Common myeloid progenitor, CD34-positive (primary cell): ENCODE results near the gene CHMP1A.

ENCODE experiments used
- CTCF ChIA-PET: fragments of 350-600 bp; sonication (Branson Sonifier 250); formaldehyde crosslinking; loops from one replicate; lab custom pipeline; 2021; ENCODE audit warnings: antibody characterized with exemption; lab: Charles Lee
- POLR2A ChIA-PET: fragments of 350-600 bp; sonication (Branson Sonifier 250); formaldehyde crosslinking; loops from one replicate; lab custom pipeline; 2021; ENCODE audit warnings: antibody characterized with exemption; lab: Charles Lee
- DNase-seq, 3 donors: peaks; one replicate each; pipeline versions ENCODE4 v3.0.0 to v3.0.0-alpha.2; 2013
- H3K27ac ChIP-seq, 2 experiments: 1 replicate in 1 of 2; 2 replicates in 1 of 2; pipeline ENCODE4 v1.7.0; 2013; ENCODE audit warnings: inconsistent platforms in 2 of 2, low read length in 2 of 2, mild to moderate bottlenecking in 2 of 2, low read depth in 1 of 2, moderate library complexity in 1 of 2; ENCODE audit not compliant: severe bottlenecking in 2 of 2, insufficient read depth in 1 of 2, poor library complexity in 1 of 2
- H3K27me3 ChIP-seq, 5 experiments: replicated peaks in 2 of 5; 1 replicate in 3 of 5; 2 replicates in 2 of 5; pipeline versions ENCODE4 v1.6.1 to v1.7.0; 2013; ENCODE audit warnings: low read length in 4 of 5, mild to moderate bottlenecking in 2 of 5, moderate library complexity in 2 of 5, inconsistent platforms in 1 of 5; ENCODE audit not compliant: insufficient read depth in 5 of 5, control insufficient read depth in 4 of 5
- H3K36me3 ChIP-seq, 4 experiments: 1 replicate in 2 of 4; 2 replicates in 2 of 4; pipeline versions ENCODE4 v1.6.1 to v1.7.0; 2013; ENCODE audit warnings: low read length in 3 of 4, control low read depth in 1 of 4, mild to moderate bottlenecking in 1 of 4; ENCODE audit not compliant: control insufficient read depth in 4 of 4, insufficient read depth in 4 of 4
- H3K4me1 ChIP-seq, 4 experiments: 1 replicate in 3 of 4; 2 replicates in 1 of 4; pipeline versions ENCODE4 v1.6.1 to v1.7.1; 2013; ENCODE audit warnings: low read length in 3 of 4, mild to moderate bottlenecking in 3 of 4, control low read depth in 1 of 4, inconsistent platforms in 1 of 4, moderate library complexity in 1 of 4; ENCODE audit not compliant: control insufficient read depth in 4 of 4, insufficient read depth in 4 of 4; ENCODE audit errors: control extremely low read depth in 1 of 4
- H3K4me3 ChIP-seq, 7 experiments: 1 replicate in 4 of 7; 2 replicates in 3 of 7; pipeline versions ENCODE4 v1.5.1 to v1.7.0; 2013; ENCODE audit warnings: mild to moderate bottlenecking in 7 of 7, low read length in 6 of 7, moderate library complexity in 6 of 7, inconsistent platforms in 2 of 7, low read depth in 2 of 7, control low read depth in 1 of 7; ENCODE audit not compliant: insufficient read depth in 4 of 7, control insufficient read depth in 1 of 7; ENCODE audit errors: extremely low read depth in 1 of 7
- H3K9me3 ChIP-seq, 5 experiments: 1 replicate in 4 of 5; 2 replicates in 1 of 5; pipeline versions ENCODE4 v1.6.1 to v1.7.1; 2013; ENCODE audit warnings: low read length in 4 of 5, mild to moderate bottlenecking in 2 of 5, inconsistent platforms in 1 of 5, low read depth in 1 of 5, moderate library complexity in 1 of 5; ENCODE audit not compliant: control insufficient read depth in 4 of 5, insufficient read depth in 2 of 5; ENCODE audit errors: control extremely low read depth in 1 of 5
- WGBS: methylation state at CpG from one replicate; pipeline ENCODE4 v1.1.5; 2013; ENCODE audit not compliant: insufficient coverage; 5-methylcytosine and 5-hydroxymethylcytosine counted together

Gene CHMP1A

DNA sequence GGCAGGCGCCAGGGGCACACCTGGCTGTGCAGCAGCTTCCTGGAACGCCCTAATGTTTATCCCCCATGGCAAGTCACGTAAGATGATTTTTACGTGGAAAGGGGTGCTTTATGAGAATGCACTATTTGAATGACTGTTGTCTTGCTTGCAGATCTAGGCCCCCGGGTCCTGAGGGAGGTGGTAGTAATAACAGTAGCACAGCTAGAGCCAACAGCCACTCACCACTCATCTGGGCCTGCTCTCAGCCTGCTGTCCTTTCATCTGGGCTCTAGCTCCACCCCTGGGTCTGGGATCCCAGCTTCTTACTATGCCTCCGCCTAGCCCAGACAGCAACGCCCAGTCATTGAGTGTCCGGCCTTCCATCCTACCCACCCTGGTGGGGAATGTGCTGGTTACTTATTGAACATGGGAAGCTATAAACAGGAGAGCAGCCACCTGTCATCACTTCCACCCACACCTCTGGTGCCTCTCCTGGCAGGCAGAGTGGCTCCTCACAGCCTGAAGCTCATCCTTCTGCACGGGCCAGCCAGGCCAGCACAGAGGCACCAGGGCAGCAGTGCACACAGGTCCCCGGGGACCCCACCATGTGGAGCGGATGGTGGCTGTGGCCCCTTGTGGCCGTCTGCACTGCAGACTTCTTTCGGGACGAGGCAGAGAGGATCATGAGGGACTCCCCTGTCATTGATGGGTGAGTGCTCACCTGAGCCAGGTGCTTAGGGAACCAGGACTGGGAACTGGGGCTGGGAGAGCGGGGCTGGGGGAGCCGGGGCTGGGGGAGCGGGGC lies 27.5 kb downstream of the CHMP1A start:
- peaks cover 0 to 8% (median 0%) of the 10 kb centered on the region in 5 experiments for H3K9me3 ChIP-seq
- H3K27ac ChIP-seq = no peak overlapping the region
- POLR2A ChIA-PET = no interaction called here
- no peaks in the 10 kb centered on the region for H3K4me1 ChIP-seq
- no peaks in the 10 kb centered on the region for H3K36me3 ChIP-seq
- peaks cover 0 to 6% (median 0%) of the 10 kb centered on the region in 5 experiments for H3K27me3 ChIP-seq
- CTCF ChIA-PET = interaction anchor here (1.8 kb wide), 1 partner anchor 15 kb away, joined by 11 read pairs; no protein-coding TSS in a partner anchor
- H3K4me3 ChIP-seq = no peak overlapping the region
- DNase-seq = no peak
- WGBS = 96% methylated on average over 8 of the region's 17 CpGs

DNA sequence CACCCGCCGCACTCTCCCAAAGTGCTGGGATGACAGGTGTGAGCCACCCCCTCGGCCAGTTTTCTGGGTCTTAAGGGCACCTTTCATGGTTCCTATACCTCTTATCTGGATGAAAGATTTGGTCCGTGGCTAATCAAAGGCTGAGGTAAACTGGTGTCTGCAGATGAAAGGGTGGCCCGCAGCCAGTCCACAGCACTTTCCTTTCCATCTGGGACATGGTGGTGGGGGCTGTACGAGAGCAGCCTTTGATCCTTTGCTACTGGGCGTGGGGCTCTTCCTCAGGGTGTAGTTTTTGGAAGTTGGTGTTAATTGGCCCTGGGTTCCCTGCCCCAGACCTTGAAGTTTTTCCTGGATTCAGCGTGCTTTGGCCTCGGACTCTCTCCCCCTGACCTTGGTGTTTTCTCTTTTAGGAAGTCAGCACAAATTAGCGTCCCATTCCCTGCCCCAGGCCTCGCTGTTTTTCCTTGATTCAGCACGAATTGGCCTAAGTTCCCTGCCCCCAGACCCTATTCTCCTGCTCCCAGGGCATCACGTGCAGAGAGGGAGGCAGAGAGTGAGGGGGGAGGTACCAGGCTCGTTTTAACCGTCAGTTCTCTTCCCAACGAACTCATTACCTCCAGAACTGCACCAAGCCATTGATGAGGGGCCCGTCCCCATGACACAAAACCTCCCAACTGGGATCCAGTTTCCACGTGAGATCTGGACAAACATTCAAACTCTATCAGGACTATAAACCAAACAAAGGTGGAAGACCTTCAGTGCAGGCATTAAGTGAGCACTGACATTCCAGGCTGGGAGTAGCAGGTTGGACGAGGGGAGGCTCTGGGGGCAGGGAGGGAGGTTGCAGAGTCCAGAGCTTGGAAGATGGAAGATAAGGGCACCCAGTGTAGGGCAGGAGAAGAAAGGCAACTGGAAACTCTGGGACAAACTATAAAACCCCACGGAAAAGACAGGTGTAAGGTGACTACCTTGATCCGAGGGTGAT lies 32.4 kb downstream of the CHMP1A start:
- no peak for DNase-seq
- Histone ChIP-seq H3K9me3 (peaks cover 0 to under 1% (median 0%) of the 10 kb centered on the region in 5 experiments), H3K36me3 (no peaks in the 10 kb centered on the region), H3K4me1 (no peaks in the 10 kb centered on the region), H3K27ac (no peak overlapping the region), H3K27me3 (peaks cover 0 to 27% (median 13%) of the 10 kb centered on the region in 5 experiments), H3K4me3 (no peak overlapping the region)
- ChIA-PET POLR2A (no interaction called here), CTCF (interaction anchor here (2.1 kb wide), 1 partner anchor 11 kb away, joined by 7 read pairs; no protein-coding TSS in a partner anchor)
- WGBS = 94% methylated on average over 10 of the region's 21 CpGs

DNA sequence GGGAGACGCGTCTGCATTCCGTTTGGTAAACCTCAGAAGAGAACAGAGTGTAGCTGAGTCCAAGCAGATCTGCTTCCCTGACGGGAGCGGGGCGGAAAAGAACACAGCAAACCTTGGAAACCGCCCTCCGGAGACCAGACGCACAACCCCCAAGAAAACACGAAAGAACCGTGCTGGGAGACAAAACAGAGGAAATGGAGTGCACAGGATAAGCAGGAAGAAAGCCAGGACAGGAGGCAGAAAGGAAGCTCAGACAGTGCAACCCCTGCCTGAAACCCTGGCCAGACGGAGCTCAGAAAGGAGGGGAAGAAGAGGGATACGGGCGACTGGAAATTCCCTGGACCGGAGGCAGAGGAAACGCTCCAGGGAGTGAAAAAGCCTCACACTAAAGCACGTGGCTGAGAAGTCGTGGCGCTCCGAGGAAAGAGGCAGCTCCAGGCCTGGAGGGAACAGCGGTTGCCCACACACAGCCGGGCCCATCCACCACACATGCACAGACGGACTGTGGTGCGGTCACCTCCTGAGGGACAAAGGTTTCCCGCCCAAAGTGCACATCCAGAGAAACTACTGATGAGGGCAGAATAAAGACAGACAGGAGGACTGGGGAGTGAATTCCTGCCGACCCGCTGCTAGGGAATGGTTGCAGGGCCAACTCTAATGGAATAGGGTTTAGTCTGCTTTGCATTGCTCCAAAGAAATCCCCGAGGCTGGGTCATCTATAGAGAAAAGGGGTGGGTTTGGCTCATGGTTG lies 33.8 kb downstream of the CHMP1A start:
- Histone ChIP-seq H3K36me3 (no peaks in the 10 kb centered on the region), H3K27me3 (peaks cover 0 to 27% (median 13%) of the 10 kb centered on the region in 5 experiments), H3K4me1 (no peaks in the 10 kb centered on the region), H3K27ac (no peak overlapping the region), H3K9me3 (no peaks in the 10 kb centered on the region), H3K4me3 (no peak overlapping the region)
- CTCF ChIA-PET = interaction anchor here (1.1 to 2.1 kb wide), 2 partner anchors 9 to 11 kb away, joined by 4 to 7 read pairs; no protein-coding TSS in a partner anchor
- WGBS = 59% methylated on average over 26 of the region's 28 CpGs
- DNase-seq = no peak
- POLR2A ChIA-PET = no interaction called here

DNA sequence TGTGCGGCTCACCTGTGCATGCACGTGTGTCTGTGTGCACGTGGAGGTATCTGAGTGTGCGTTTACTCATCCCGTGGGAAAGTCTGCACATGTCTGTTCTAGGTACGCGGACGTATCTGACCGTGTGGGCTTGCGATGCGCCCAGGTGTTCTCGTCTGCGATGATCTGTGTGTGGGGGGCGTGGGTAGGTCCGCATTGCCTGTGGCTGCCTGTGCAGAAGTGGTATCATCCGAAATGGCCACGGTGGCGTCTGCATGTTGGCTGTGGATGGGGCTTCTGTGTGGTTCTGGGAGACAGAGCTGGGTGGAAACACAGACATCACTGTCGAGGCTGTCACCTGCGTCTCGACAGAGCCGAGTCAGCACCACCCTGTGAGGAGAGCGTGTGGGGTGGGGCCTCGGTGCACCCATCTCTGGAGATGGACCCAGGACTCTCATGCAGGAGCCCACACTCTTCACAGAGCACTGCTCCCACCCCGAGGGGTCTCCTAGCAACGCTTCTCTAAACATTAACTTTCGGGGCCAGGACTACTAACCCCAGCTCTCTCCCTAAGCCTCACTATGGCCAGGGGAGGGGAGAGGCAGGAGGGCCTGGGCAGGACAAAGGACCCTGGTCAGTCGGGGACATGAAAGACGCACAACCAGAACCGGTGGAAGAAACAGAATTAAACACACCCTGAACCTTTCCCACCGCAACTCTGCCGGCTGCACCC lies 35.7 kb downstream of the CHMP1A start:
- H3K36me3 ChIP-seq = no peaks in the 10 kb centered on the region
- H3K4me3 ChIP-seq = no peak overlapping the region
- no peak overlapping the region for H3K27ac ChIP-seq
- H3K4me1 ChIP-seq = no peaks in the 10 kb centered on the region
- ChIA-PET POLR2A (no interaction called here), CTCF (interaction anchor here (0.6 to 1.0 kb wide), 2 partner anchors 9 to 18 kb away, joined by 3 read pairs; partner anchors contain the start of gene DPEP1)
- WGBS = 94% methylated on average over 28 of the region's 32 CpGs
- H3K9me3 ChIP-seq = no peaks in the 10 kb centered on the region
- no peak for DNase-seq
- H3K27me3 ChIP-seq = peaks cover 0 to 27% (median 13%) of the 10 kb centered on the region in 5 experiments

DNA sequence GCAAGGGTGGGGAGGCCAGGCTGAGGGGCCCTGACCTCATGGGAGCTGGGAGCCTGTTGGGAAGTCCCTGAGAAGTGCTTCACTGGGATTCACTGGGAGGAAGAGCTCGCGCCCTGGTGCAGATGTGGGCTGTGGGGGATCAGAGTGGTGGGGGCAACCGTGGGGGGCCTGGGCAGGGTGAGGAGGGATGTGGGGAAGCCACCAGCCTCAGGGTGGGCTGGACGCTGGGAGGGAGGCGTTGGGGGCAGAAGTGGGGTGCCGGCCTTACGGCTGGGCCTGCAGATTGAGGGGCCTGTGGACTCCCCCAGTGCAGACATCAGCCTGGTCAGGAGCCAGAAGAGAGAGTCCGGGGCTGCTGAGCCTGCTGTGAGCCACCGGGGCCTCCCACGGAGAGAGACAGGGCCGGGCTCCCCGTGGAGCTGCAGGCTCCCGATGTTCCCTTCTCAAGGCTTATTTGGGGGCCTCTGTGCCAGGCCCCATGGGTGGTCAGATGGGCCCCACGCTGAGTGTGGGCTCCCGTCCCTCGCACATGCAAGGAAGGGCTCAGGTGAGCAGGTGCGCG lies 36.3 kb downstream of the CHMP1A start:
- Histone ChIP-seq H3K9me3 (no peaks in the 10 kb centered on the region), H3K36me3 (no peaks in the 10 kb centered on the region), H3K27ac (no peak overlapping the region), H3K4me1 (no peaks in the 10 kb centered on the region), H3K4me3 (no peak overlapping the region), H3K27me3 (peaks cover 0 to 27% (median 13%) of the 10 kb centered on the region in 5 experiments)
- DNase-seq = no peak
- WGBS = 97% methylated on average over 14 of the region's 18 CpGs
- ChIA-PET POLR2A (no interaction called here), CTCF (interaction anchor here (0.6 to 1.0 kb wide), 2 partner anchors 8 to 19 kb away, joined by 3 read pairs; partner anchors contain the start of gene DPEP1)

DNA sequence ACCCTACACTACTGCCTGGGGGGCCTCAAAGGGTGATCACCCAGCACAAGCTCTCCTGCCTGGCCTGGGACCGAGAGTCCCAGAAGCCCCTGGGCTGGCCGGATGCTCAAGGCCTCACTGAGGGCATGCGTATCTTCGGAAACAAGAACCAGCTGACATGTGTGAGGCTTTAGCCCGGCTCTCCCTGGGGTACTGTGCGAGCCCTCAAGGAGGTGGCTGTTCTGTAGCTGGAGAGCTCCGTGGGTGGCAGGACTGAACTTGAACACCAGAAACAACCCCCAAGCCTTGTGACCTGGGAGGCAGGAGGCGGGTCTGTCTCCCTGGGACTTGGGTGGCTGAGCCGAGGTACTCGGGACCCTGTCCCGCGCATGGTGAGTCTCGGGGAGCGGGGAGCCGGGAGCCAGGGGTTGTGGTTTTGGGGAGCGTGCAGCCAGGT lies 37.1 kb downstream of the CHMP1A start:
- Histone ChIP-seq H3K4me3 (no peak overlapping the region), H3K36me3 (no peaks in the 10 kb centered on the region), H3K9me3 (no peaks in the 10 kb centered on the region), H3K4me1 (no peaks in the 10 kb centered on the region), H3K27ac (no peak overlapping the region), H3K27me3 (peaks cover 0 to 24% (median 10%) of the 10 kb centered on the region in 5 experiments)
- DNase-seq = no peak
- ChIA-PET CTCF (no interaction called here), POLR2A (no interaction called here)
- 95% methylated on average over 15 of the region's 16 CpGs for WGBS
